Neural cell (in vitro differentiated cells): Measurements from ENCODE around the gene CNN3. TPM values are rescaled to one million over a fixed set of nuclear protein-coding genes. Genes with fewer than 3 reads are reported as not detected.

Experiments used
- H2AFZ ChIP-seq: fragments of 200-600, 300-800 bp; sonication (generic), shearing (Covaris generic); 2 replicates; pipeline ENCODE4 v1.6.0; 2014; ENCODE audit warnings: low read depth, mild to moderate bottlenecking, antibody characterized with exemption, low read length, moderate library complexity
- H3F3A ChIP-seq: fragments of 200-600 bp; shearing (Covaris generic); 2 replicates; pipeline ENCODE4 v1.6.1; 2016; ENCODE audit warnings: mild to moderate bottlenecking, moderate library complexity, mixed read lengths, antibody characterized with exemption, low read length; ENCODE audit not compliant: insufficient read depth, poor library complexity, severe bottlenecking
- H3K27ac ChIP-seq: fragments of 200-600, 300-800 bp; sonication (generic), shearing (Covaris generic); 2 replicates; pipeline ENCODE4 v1.5.1; 2014; ENCODE audit warnings: mild to moderate bottlenecking, low read length, moderate library complexity
- H3K27me3 ChIP-seq: fragments of 300-800, 200-600 bp; sonication (generic), shearing (Covaris generic); 2 replicates; pipeline ENCODE4 v1.6.0; 2014; ENCODE audit warnings: mild to moderate bottlenecking, low read depth, low read length, moderate library complexity; ENCODE audit not compliant: insufficient read depth
- H3K36me3 ChIP-seq: fragments of 300-800, 200-600 bp; sonication (generic), shearing (Covaris generic); 2 replicates; pipeline ENCODE4 v1.5.1; 2014; ENCODE audit warnings: mild to moderate bottlenecking, antibody characterized with exemption, low read length, moderate library complexity; ENCODE audit not compliant: insufficient read depth
- H3K4me2 ChIP-seq: fragments of 300-800, 200-600 bp; sonication (generic), shearing (Covaris generic); 2 replicates; pipeline ENCODE4 v1.6.0; 2014; ENCODE audit warnings: mild to moderate bottlenecking, low read length
- H3K4me3 ChIP-seq: fragments of 300-800, 200-600 bp; sonication (generic), shearing (Covaris generic); 2 replicates; pipeline ENCODE4 v1.5.1; 2014; ENCODE audit warnings: mild to moderate bottlenecking, low read length, moderate library complexity
- H3K79me2 ChIP-seq: fragments of 200-600 bp; shearing (Covaris generic); replicated peaks from 2 replicates; pipeline ENCODE4 v1.6.0; 2014; ENCODE audit warnings: mild to moderate bottlenecking, low read length, moderate library complexity; ENCODE audit not compliant: insufficient read depth
- H3K9ac ChIP-seq: fragments of 300-800, 200-600 bp; sonication (generic), shearing (Covaris generic); 2 replicates; pipeline ENCODE4 v1.6.1; 2016; ENCODE audit warnings: mild to moderate bottlenecking, low read length, mixed read lengths
- H3K9me2 ChIP-seq: fragments of 200-600 bp; shearing (Covaris generic); 2 replicates; pipeline ENCODE4 v1.6.1; 2016; ENCODE audit warnings: mild to moderate bottlenecking, low read length, mixed read lengths; ENCODE audit not compliant: insufficient read depth
- H3K9me3 ChIP-seq: fragments of 200-600, 300-800 bp; sonication (generic), shearing (Covaris generic); 2 replicates; pipeline ENCODE4 v1.6.1; 2016; ENCODE audit warnings: mild to moderate bottlenecking, mixed run types, low read length, moderate library complexity, mixed read lengths
- H4K20me1 ChIP-seq: fragments of 200-600 bp; shearing (Covaris generic); 2 replicates; pipeline ENCODE4 v1.6.1; 2016; ENCODE audit warnings: mild to moderate bottlenecking, mixed run types; ENCODE audit not compliant: insufficient read depth
- EP300 ChIP-seq: fragments of 450-650 bp; conservative IDR thresholded peaks from 2 replicates; pipeline ENCODE4 v1.6.1; 2014; ENCODE audit warnings: antibody characterized with exemption, mild to moderate bottlenecking, moderate library complexity; ENCODE audit not compliant: poor library complexity, severe bottlenecking
- EZH2 ChIP-seq: fragments of 200-600, 300-800 bp; shearing (Covaris generic), sonication (generic); IDR thresholded peaks from 2 replicates; pipeline ENCODE4 v1.6.1; 2014; ENCODE audit warnings: antibody characterized with exemption, low read length, borderline replicate concordance, mild to moderate bottlenecking; ENCODE audit not compliant: insufficient read depth, poor library complexity, severe bottlenecking
- MXI1 ChIP-seq: fragments of 450-650 bp; conservative IDR thresholded peaks from 2 replicates; pipeline ENCODE4 v1.6.1; 2014; ENCODE audit warnings: antibody characterized with exemption, mild to moderate bottlenecking; ENCODE audit not compliant: poor library complexity, severe bottlenecking
- POLR2AphosphoS5 ChIP-seq: IDR thresholded peaks from 2 replicates; pipeline ENCODE4 v1.6.1; 2012
- RAD21 ChIP-seq: fragments of 450-650 bp; conservative IDR thresholded peaks from 2 replicates; pipeline ENCODE4 v1.6.1; 2014; ENCODE audit warnings: antibody characterized with exemption, mild to moderate bottlenecking, moderate library complexity
- SMC3 ChIP-seq: fragments of 450-650 bp; conservative IDR thresholded peaks from 2 replicates; pipeline ENCODE4 v1.6.1; 2014; ENCODE audit warnings: antibody characterized with exemption, mild to moderate bottlenecking, moderate library complexity; ENCODE audit not compliant: poor library complexity
- TAF1 ChIP-seq: IDR thresholded peaks from 2 replicates; pipeline ENCODE4 v1.6.1; 2012; ENCODE audit warnings: low read depth
- polyA plus RNA-seq: library from polyadenylated mRNA; depleted of rRNA; stranded (reverse); fragments of >200 nt; gene quantifications from 2 replicates; pipeline ENCODE4 v1.2.3, GENCODE V29; 2014
- TF ChIP-seq, protein P1 (sequence below): IDR thresholded peaks from 2 replicates; pipeline ENCODE4 v1.6.1; 2012; ENCODE audit warnings: borderline replicate concordance
- TF ChIP-seq, protein P2 (sequence below): fragments of 450-650 bp; IDR thresholded peaks from 2 replicates; pipeline ENCODE4 v1.5.1; 2014; ENCODE audit warnings: antibody characterized with exemption, mild to moderate bottlenecking, moderate library complexity; ENCODE audit not compliant: poor library complexity, severe bottlenecking

Gene CNN3
- polyA plus RNA-seq, 1 donor from 2014 or later = 106 TPM

DNA sequence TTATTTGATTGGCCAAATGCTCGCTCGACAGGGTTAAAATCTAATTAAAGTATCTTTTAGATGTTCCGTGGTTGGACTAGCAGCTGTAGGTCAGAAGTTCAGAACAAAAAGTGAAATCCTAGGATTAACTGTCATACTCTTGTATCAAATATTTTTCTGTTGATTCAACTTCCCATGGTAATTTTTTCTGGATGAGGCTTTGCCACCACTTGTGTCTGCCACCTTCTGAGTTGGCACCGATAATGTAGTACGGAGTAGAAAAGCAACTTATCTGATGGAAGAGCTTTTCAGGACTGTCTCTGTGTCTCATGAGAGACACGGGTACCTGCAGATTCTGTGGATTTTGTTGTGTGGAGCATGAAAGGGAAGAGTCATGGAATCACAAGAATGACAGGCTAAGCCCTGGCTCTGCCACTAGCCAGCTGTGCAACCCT, 44.6 kb upstream of the CNN3 start:
- no peak overlapping the region for H2AFZ ChIP-seq
- no peaks in the 10 kb centered on the region for H3K27me3 ChIP-seq
- H3K27ac ChIP-seq = no peak overlapping the region
- no peak for TF ChIP-seq POLR2AphosphoS5
- no peak for TF ChIP-seq TAF1
- no peak for TF ChIP-seq EP300
- no peak for TF ChIP-seq MXI1
- TF ChIP-seq RAD21 = no peak
- TF ChIP-seq, protein P1, sequence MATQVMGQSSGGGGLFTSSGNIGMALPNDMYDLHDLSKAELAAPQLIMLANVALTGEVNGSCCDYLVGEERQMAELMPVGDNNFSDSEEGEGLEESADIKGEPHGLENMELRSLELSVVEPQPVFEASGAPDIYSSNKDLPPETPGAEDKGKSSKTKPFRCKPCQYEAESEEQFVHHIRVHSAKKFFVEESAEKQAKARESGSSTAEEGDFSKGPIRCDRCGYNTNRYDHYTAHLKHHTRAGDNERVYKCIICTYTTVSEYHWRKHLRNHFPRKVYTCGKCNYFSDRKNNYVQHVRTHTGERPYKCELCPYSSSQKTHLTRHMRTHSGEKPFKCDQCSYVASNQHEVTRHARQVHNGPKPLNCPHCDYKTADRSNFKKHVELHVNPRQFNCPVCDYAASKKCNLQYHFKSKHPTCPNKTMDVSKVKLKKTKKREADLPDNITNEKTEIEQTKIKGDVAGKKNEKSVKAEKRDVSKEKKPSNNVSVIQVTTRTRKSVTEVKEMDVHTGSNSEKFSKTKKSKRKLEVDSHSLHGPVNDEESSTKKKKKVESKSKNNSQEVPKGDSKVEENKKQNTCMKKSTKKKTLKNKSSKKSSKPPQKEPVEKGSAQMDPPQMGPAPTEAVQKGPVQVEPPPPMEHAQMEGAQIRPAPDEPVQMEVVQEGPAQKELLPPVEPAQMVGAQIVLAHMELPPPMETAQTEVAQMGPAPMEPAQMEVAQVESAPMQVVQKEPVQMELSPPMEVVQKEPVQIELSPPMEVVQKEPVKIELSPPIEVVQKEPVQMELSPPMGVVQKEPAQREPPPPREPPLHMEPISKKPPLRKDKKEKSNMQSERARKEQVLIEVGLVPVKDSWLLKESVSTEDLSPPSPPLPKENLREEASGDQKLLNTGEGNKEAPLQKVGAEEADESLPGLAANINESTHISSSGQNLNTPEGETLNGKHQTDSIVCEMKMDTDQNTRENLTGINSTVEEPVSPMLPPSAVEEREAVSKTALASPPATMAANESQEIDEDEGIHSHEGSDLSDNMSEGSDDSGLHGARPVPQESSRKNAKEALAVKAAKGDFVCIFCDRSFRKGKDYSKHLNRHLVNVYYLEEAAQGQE = no peak
- TF ChIP-seq, protein P2, sequence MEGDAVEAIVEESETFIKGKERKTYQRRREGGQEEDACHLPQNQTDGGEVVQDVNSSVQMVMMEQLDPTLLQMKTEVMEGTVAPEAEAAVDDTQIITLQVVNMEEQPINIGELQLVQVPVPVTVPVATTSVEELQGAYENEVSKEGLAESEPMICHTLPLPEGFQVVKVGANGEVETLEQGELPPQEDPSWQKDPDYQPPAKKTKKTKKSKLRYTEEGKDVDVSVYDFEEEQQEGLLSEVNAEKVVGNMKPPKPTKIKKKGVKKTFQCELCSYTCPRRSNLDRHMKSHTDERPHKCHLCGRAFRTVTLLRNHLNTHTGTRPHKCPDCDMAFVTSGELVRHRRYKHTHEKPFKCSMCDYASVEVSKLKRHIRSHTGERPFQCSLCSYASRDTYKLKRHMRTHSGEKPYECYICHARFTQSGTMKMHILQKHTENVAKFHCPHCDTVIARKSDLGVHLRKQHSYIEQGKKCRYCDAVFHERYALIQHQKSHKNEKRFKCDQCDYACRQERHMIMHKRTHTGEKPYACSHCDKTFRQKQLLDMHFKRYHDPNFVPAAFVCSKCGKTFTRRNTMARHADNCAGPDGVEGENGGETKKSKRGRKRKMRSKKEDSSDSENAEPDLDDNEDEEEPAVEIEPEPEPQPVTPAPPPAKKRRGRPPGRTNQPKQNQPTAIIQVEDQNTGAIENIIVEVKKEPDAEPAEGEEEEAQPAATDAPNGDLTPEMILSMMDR = no peak
- TF ChIP-seq SMC3 = no peak
- no peak for TF ChIP-seq EZH2
- H3K9me3 ChIP-seq = no peaks in the 10 kb centered on the region
- no peaks in the 10 kb centered on the region for H3F3A ChIP-seq
- no peaks in the 10 kb centered on the region for H3K79me2 ChIP-seq
- no peaks in the 10 kb centered on the region for H4K20me1 ChIP-seq
- no peak overlapping the region for H3K9ac ChIP-seq
- no peak overlapping the region for H3K4me3 ChIP-seq
- no peaks in the 10 kb centered on the region for H3K36me3 ChIP-seq
- H3K9me2 ChIP-seq = no peaks in the 10 kb centered on the region
- H3K4me2 ChIP-seq = no peak overlapping the region

DNA sequence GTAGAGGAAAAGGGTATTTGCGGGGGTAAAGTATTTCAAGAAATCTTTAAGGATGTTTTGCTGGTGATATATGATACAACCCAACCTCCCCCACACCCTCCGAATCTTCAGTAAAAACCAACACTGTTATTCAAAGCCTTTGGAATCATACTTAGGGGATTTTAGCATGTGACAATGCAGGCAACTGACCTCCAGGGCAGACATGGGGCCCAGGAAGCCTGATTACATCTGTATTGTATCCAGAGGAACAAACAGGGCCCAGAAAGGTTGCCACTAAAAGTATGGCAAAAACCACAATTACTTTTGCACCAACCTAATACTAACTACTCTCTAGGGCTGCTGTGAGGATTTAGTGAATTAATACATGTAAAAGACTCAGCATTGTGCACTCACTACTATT, 43.9 kb upstream of the CNN3 start:
- Histone ChIP-seq H4K20me1 (no peaks in the 10 kb centered on the region), H2AFZ (no peak overlapping the region), H3K9me3 (no peaks in the 10 kb centered on the region), H3F3A (no peaks in the 10 kb centered on the region), H3K79me2 (no peaks in the 10 kb centered on the region), H3K36me3 (no peaks in the 10 kb centered on the region), H3K4me3 (no peak overlapping the region), H3K27me3 (no peaks in the 10 kb centered on the region), H3K9ac (no peak overlapping the region), H3K27ac (no peak overlapping the region), H3K4me2 (no peak overlapping the region), H3K9me2 (no peaks in the 10 kb centered on the region)
- TF ChIP-seq RAD21 (no peak), SMC3 (no peak), EP300 (no peak), POLR2AphosphoS5 (no peak), MXI1 (no peak), EZH2 (no peak), TAF1 (no peak)
- TF ChIP-seq, protein P1 = no peak
- TF ChIP-seq, protein P2 = no peak
